ENCODE data around the gene TMEM86B.

DNA sequence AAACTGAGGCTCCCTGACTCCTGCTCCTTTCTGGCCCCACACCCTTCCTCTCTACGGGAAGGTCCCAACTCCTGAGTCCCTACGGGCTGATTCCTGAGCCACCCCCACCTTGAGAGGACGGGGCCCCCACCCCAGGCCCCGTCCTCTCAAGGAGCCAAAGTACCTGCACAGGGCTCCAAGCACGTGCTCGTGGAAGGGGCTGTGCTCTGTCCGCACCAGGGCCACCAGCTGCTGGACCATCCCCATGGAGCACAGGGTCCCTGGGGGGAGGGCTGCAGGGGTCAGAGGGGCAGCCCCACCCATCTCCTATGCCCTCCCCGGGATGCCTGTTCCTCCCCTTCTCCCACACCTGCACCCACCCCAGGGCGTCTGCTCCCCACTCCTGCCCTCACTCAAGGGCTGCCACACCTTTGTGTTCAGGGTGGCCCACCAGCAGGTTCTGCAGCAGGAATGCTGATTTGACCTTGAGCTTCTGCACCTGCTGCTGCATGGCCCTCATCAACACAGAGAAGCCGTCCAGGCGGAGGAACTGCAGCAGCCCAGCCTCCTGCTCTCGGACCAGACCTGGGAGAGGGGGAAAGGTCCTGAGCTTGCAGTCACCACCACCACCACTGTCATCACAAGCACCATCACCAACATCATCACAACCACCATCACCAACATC is 37.3 kb upstream of the TMEM86B start:
- TF ChIP-seq EZH2phosphoT487 (IDR thresholded peaks at IDR 0.05; ENCODE audit: insufficient read depth, low read depth) (no peak), EZH2 (IDR thresholded peaks at IDR 0.05; ENCODE audit: insufficient read depth, poor library complexity, severe bottlenecking) (no peak)
